Keratinocyte (primary cell): ENCODE results near the gene SLC37A1. TPM values are rescaled to one million over a fixed set of nuclear protein-coding genes. Genes with fewer than 3 reads are reported as not detected.

ENCODE experiments used
- DNase-seq: peaks from one replicate; pipeline ENCODE4 v3.0.0-alpha.2; 2011; ENCODE audit warnings: low read depth, missing footprints, low spot score
- FAIRE-seq: peaks from 2 replicates; lab custom pipeline; 2011; peaks lifted over from hg19 to GRCh38; lab: Jason Lieb, UNC
- H2AFZ ChIP-seq: 2 replicates; pipeline ENCODE4 v1.6.0; 2012; ENCODE audit warnings: low read length, control low read depth, inconsistent platforms; ENCODE audit not compliant: control insufficient read depth
- H3K27ac ChIP-seq: 2 replicates; pipeline ENCODE4 v1.5.1; 2011; ENCODE audit warnings: low read length; ENCODE audit not compliant: control insufficient read depth, insufficient read depth
- H3K27me3 ChIP-seq: 3 replicates; pipeline ENCODE4 v1.6.0; 2011; ENCODE audit warnings: low read length; ENCODE audit not compliant: control insufficient read depth, insufficient read depth; ENCODE audit errors: extremely low read depth
- H3K36me3 ChIP-seq, 2 experiments: 2 replicates in 1 of 2; 3 replicates in 1 of 2; pipeline ENCODE4 v1.5.1; 2011; ENCODE audit warnings: low read length in 2 of 2, mild to moderate bottlenecking in 1 of 2; ENCODE audit not compliant: control insufficient read depth in 2 of 2, insufficient read depth in 2 of 2; ENCODE audit errors: extremely low read depth in 1 of 2
- H3K4me1 ChIP-seq: 3 replicates; pipeline ENCODE4 v1.5.1; 2011; ENCODE audit warnings: low read length; ENCODE audit not compliant: control insufficient read depth, insufficient read depth; ENCODE audit errors: extremely low read depth
- H3K4me2 ChIP-seq: 3 replicates; pipeline ENCODE4 v1.6.0; 2011; ENCODE audit warnings: low read depth, low read length; ENCODE audit not compliant: control insufficient read depth, insufficient read depth; ENCODE audit errors: extremely low read depth
- H3K4me3 ChIP-seq, 3 experiments: fragments of 200-600 bp in 1 of 3; sonication (generic) in 1 of 3; 2 replicates in 2 of 3; 3 replicates in 1 of 3; pipeline ENCODE4 v1.5.1; 2011 to 2016; ENCODE audit warnings: low read length in 3 of 3, mild to moderate bottlenecking in 3 of 3, control low read depth in 2 of 3, inconsistent platforms in 1 of 3, low read depth in 1 of 3, mixed read lengths in 1 of 3, mixed run types in 1 of 3, moderate library complexity in 1 of 3; ENCODE audit not compliant: control insufficient read depth in 2 of 3, insufficient read depth in 2 of 3; ENCODE audit errors: extremely low read depth in 1 of 3
- H3K79me2 ChIP-seq: 2 replicates; pipeline ENCODE4 v1.6.0; 2012; ENCODE audit warnings: low read length; ENCODE audit not compliant: control insufficient read depth, insufficient read depth
- H3K9ac ChIP-seq: 3 replicates; pipeline ENCODE4 v1.6.0; 2011; ENCODE audit warnings: low read length; ENCODE audit not compliant: control insufficient read depth, insufficient read depth; ENCODE audit errors: extremely low read depth
- H3K9me1 ChIP-seq: 3 replicates; pipeline ENCODE4 v1.6.0; 2011; ENCODE audit warnings: low read length; ENCODE audit not compliant: control insufficient read depth, insufficient read depth; ENCODE audit errors: extremely low read depth
- H3K9me3 ChIP-seq: 2 replicates; pipeline ENCODE4 v1.5.1; 2012; ENCODE audit warnings: low read depth, low read length; ENCODE audit not compliant: control insufficient read depth
- H4K20me1 ChIP-seq: 3 replicates; pipeline ENCODE4 v1.6.0; 2011; ENCODE audit warnings: low read length; ENCODE audit not compliant: control insufficient read depth, insufficient read depth; ENCODE audit errors: extremely low read depth
- EZH2 ChIP-seq: IDR thresholded peaks from one replicate; pipeline ENCODE4 v1.6.1; 2012; ENCODE audit warnings: inconsistent platforms, mild to moderate bottlenecking, low read length, moderate library complexity
- dilution Hi-C: fragments of 300-500 bp; cut with MboI; formaldehyde crosslinking; loops from one replicate; pipeline ENCODE4 v1.7.0; 2020; ENCODE audit warnings: low sequenced_read_pairs; ENCODE audit not compliant: extremely low pct_ligation_motif_present
- polyA plus RNA-seq, 5 experiments: library from polyadenylated mRNA; depleted of rRNA in 3 of 5; stranded (reverse) in 3 of 5; stranded (forward) in 1 of 5; unstranded in 1 of 5; fragments of >200 nt; gene quantifications; 1 replicate in 1 of 5; 2 replicates in 3 of 5; 3 replicates in 1 of 5; pipeline versions ENCODE4 v1.2.1 to v1.2.3, GENCODE V29; 2011 to 2012; ENCODE audit warnings: missing spikeins in 2 of 5, low read depth in 1 of 5, low replicate concordance in 1 of 5
- TF ChIP-seq, protein P1 (sequence below), 3 experiments: IDR thresholded peaks in 1 of 3; conservative IDR thresholded peaks in 1 of 3; optimal IDR thresholded peaks in 1 of 3; 2 replicates in 2 of 3; 3 replicates in 1 of 3; pipeline versions ENCODE3 to v1.5.1; 2011; ENCODE audit warnings: low read length in 3 of 3, mild to moderate bottlenecking in 3 of 3, moderate library complexity in 2 of 3, control low read depth in 1 of 3, inconsistent platforms in 1 of 3; ENCODE audit not compliant: insufficient read depth in 2 of 3; ENCODE audit errors: extremely low read depth in 1 of 3

SLC37A1 gene
- polyA plus RNA-seq, 1 donor (not counting 4 experiments of a cell fraction or from before 2014, with no cell fraction given), result 4.1 TPM

- no peak overlapping the region for H3K4me2 ChIP-seq
- no peaks in the 10 kb centered on the region for H3K9me3 ChIP-seq
- dilution Hi-C loops, result no loop called here
- H3K27ac ChIP-seq, result no peak overlapping the region
- no peaks in the 10 kb centered on the region for H3K9me1 ChIP-seq
- H4K20me1 ChIP-seq, result no peaks in the 10 kb centered on the region
- H3K4me3 ChIP-seq, result no peak overlapping the region
- H3K79me2 ChIP-seq, result no peaks in the 10 kb centered on the region
- no peak overlapping the region for H2AFZ ChIP-seq
- DNase-seq, result no peak
- TF ChIP-seq, protein P1, sequence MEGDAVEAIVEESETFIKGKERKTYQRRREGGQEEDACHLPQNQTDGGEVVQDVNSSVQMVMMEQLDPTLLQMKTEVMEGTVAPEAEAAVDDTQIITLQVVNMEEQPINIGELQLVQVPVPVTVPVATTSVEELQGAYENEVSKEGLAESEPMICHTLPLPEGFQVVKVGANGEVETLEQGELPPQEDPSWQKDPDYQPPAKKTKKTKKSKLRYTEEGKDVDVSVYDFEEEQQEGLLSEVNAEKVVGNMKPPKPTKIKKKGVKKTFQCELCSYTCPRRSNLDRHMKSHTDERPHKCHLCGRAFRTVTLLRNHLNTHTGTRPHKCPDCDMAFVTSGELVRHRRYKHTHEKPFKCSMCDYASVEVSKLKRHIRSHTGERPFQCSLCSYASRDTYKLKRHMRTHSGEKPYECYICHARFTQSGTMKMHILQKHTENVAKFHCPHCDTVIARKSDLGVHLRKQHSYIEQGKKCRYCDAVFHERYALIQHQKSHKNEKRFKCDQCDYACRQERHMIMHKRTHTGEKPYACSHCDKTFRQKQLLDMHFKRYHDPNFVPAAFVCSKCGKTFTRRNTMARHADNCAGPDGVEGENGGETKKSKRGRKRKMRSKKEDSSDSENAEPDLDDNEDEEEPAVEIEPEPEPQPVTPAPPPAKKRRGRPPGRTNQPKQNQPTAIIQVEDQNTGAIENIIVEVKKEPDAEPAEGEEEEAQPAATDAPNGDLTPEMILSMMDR (optimal IDR thresholded peaks at IDR 0.05 in 1 of 3, IDR thresholded peaks at IDR 0.05 in 1 of 3, conservative IDR thresholded peaks at IDR 0.05 in 1 of 3; ENCODE audit: extremely low read depth in 1 of 3, insufficient read depth in 2 of 3, low read length in 3 of 3), result no peak
- no peak for TF ChIP-seq EZH2
- no peaks in the 10 kb centered on the region for H3K27me3 ChIP-seq
- FAIRE-seq, result no peak
- H3K4me1 ChIP-seq, result peaks cover 17% of the 10 kb centered on the region
- H3K9ac ChIP-seq, result no peak overlapping the region
- no peaks in the 10 kb centered on the region for H3K36me3 ChIP-seq
Measured at GRCh38 chr21:42478504-42478903, 35.1 kb upstream of the SLC37A1 start.

- Histone ChIP-seq H3K79me2 (no peaks in the 10 kb centered on the region), H3K4me2 (no peak overlapping the region), H3K36me3 (no peaks in the 10 kb centered on the region), H3K4me1 (peaks cover 6% of the 10 kb centered on the region), H3K4me3 (no peak overlapping the region), H3K9me1 (no peaks in the 10 kb centered on the region), H3K27me3 (no peaks in the 10 kb centered on the region), H3K9ac (no peak overlapping the region), H3K9me3 (no peaks in the 10 kb centered on the region), H3K27ac (no peak overlapping the region), H4K20me1 (no peaks in the 10 kb centered on the region), H2AFZ (no peak overlapping the region)
- dilution Hi-C loops, result no loop called here
- no peak for FAIRE-seq
- no peak for DNase-seq
- TF ChIP-seq, protein P1 (optimal IDR thresholded peaks at IDR 0.05 in 1 of 3, IDR thresholded peaks at IDR 0.05 in 1 of 3, conservative IDR thresholded peaks at IDR 0.05 in 1 of 3; ENCODE audit: extremely low read depth in 1 of 3, insufficient read depth in 2 of 3, low read length in 3 of 3), result no peak
- no peak for TF ChIP-seq EZH2
Measured at GRCh38 chr21:42479582-42479981, 34.1 kb upstream of the SLC37A1 start.
